SK-N-DZ (cell line): ENCODE results near the gene MAP4K5.

Experiments used
- small RNA-seq, 2 experiments: library from RNA; depleted of rRNA; stranded (forward); fragments of <200 nt; gene quantifications; one replicate each; pipeline ENCODE3, GENCODE V24; 2014

Gene MAP4K5

Small RNAs within 50 kb of the gene (small RNA-seq; reads per million reads assigned to genes)
- gene RF00019 (0 reads per million in 2 experiments), gene SNRPGP1 (0 reads per million in 2 experiments)
